ENCODE measurements around the gene RUSC2.
A peak's percentile ranks its signal among the peaks of the same experiment; 100 is the strongest.
"Not testable (repeated sequence)": the region's sequence is repeated elsewhere in the genome, so short reads cannot be mapped to it uniquely, and the experiment has no call there.

RUSC2 gene

DNA sequence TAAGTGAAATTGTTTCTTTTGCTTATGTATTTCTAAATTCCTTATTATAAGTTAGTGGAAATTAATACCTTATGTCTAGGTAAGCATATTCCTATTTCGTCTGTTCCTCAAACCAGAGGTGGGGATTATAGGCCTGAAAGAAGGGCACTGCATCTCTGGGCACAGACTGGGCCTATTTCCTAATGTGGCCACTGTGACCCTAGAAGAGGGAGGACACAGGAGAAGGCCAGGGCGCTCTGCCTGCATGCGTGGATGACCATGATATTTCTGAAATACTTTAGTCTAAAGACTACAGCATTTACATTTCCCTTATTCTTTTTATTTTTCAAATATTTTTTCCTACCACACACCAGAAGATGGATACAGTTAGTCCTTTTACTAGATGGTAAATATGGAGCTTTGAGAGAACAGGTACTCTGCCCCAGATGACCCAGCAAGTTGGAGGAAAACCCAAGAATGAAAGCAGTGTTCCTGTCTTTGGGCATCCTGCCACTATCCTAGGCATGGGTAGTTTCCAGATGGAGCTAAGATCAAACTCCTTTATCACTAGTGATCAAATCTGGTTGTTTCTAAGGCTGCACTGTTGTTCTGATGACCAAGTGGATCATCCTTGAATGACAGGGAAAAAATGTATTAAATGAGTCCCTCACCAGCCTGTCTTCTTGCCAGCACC is 27.8 kb downstream of the RUSC2 start:
- Histone ChIP-seq H3K9me3 (ENCODE audit: control insufficient read depth, low read length) (no peaks in the 10 kb centered on the region), H3K4me3 (ENCODE audit: low read length) (no peak overlapping the region), H3K4me1 (ENCODE audit: control insufficient read depth, insufficient read depth, low read length) (peaks cover 23% of the 10 kb centered on the region), H3K36me3 (ENCODE audit: control insufficient read depth, insufficient read depth, low read length) (no peaks in the 10 kb centered on the region), H3K27me3 (ENCODE audit: control insufficient read depth, insufficient read depth, low read length) (no peaks in the 10 kb centered on the region), H3K9ac (ENCODE audit: low read length) (peak overlapping the region; percentile 18)

DNA sequence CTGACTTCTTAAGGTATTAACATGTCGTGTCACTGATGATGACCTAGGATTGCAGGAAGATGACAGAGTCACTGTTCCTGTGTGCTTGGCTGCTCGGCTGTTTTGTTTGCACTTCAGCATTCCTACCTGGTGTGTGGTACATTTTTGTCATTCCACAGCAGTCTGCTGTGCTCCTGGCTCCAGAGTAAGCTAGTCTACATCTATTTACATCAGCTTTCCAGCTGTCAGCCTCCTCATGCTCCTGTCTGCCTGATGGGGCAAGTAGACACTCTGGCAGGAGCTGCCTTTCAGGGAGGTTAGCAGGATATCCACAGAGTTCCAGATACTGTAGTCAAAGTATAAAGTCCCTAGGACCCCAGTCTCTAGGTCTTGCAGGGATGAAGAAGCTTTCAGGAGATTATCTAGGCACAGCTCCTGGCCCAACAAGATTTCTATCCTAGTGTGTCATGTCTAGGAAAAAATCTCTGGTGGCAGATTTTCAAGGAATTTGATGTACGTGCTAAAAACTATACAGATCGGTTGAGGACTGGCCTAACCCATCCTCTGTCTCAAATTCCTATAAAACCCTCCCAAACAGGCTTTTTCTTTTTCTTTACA is 28.4 kb downstream of the RUSC2 start:
- no peaks in the 10 kb centered on the region for H3K27me3 ChIP-seq (ENCODE audit: control insufficient read depth, insufficient read depth, low read length)
- H3K9ac ChIP-seq (ENCODE audit: low read length) = peak overlapping the region; percentile 7
- H3K4me3 ChIP-seq (ENCODE audit: low read length) = no peak overlapping the region
- no peaks in the 10 kb centered on the region for H3K36me3 ChIP-seq (ENCODE audit: control insufficient read depth, insufficient read depth, low read length)
- peaks cover 23% of the 10 kb centered on the region for H3K4me1 ChIP-seq (ENCODE audit: control insufficient read depth, insufficient read depth, low read length)
- H3K9me3 ChIP-seq (ENCODE audit: control insufficient read depth, low read length) = no peaks in the 10 kb centered on the region

DNA sequence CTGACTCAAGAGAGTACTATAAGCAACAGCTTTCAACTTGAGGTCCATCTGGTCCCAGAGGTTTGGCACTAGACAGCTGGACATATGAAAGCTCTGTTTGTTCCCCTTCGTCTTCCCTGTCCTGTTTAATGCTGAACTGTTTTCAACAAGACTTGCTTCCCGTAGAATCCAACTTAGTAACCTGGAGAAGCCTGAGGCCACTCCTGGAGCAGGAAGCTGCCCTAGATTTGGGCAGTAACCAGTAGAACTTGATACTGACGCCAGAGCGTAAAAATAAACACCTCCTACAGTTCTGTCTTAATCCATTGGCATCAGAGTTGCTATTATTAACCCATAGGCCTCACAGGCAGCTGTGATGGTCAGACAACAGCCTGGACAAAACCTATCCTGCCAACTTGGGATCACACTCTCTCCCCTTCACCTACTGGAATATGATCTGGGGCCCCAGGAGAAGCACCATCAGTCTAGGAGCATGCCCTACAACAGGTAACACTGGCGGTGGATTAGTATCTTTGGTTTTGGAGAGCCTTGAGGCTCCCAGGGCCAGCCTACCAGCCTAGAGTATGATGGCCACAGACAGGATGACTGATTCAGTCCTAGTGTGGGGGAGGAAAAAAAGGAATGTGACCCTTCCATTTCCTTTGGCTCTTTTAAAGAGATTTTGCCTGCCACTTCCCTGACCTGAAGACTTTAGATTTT is 29.2 kb downstream of the RUSC2 start:
- Histone ChIP-seq H3K4me1 (ENCODE audit: control insufficient read depth, insufficient read depth, low read length) (peaks cover 23% of the 10 kb centered on the region), H3K4me3 (ENCODE audit: low read length) (no peak overlapping the region), H3K36me3 (ENCODE audit: control insufficient read depth, insufficient read depth, low read length) (no peaks in the 10 kb centered on the region), H3K27me3 (ENCODE audit: control insufficient read depth, insufficient read depth, low read length) (no peaks in the 10 kb centered on the region), H3K9ac (ENCODE audit: low read length) (peak overlapping the region; percentile 7), H3K9me3 (ENCODE audit: control insufficient read depth, low read length) (no peaks in the 10 kb centered on the region)

DNA sequence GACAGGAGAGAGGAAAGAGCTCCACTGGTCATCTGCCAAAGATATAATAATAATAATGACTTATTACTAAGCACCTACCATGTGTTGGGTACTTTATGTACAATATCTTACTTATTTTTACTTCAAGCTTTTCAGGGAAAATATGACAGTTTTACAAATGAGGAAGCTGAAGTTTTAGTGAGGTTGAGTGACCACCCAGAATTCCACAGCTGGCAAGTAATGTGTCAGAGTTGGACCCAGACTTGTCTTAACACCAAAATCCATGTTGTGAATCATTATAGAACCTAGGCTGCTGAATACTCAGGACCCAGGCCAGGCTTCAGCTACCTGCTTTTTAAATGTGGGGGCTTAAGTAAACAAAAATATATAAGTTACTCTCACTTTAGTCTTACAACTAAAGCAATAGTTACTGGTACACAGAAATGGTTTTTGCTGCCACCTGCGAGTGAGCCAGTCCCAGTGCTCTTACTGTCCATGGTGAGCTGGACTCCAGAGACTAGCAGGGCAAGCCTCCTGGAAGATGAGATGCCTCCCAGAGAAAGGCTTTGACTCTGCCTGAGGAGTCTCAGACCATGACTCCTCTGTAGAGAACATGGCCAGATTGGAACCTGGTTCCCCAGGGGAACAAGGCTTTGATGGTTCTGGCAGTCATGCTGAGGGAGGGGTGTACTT is 29.9 kb downstream of the RUSC2 start:
- Histone ChIP-seq H3K36me3 (ENCODE audit: control insufficient read depth, insufficient read depth, low read length) (no peaks in the 10 kb centered on the region), H3K27me3 (ENCODE audit: control insufficient read depth, insufficient read depth, low read length) (no peaks in the 10 kb centered on the region), H3K4me1 (ENCODE audit: control insufficient read depth, insufficient read depth, low read length) (peaks cover 23% of the 10 kb centered on the region), H3K4me3 (ENCODE audit: low read length) (no peak overlapping the region), H3K9me3 (ENCODE audit: control insufficient read depth, low read length) (no peaks in the 10 kb centered on the region), H3K9ac (ENCODE audit: low read length) (no peak overlapping the region)

DNA sequence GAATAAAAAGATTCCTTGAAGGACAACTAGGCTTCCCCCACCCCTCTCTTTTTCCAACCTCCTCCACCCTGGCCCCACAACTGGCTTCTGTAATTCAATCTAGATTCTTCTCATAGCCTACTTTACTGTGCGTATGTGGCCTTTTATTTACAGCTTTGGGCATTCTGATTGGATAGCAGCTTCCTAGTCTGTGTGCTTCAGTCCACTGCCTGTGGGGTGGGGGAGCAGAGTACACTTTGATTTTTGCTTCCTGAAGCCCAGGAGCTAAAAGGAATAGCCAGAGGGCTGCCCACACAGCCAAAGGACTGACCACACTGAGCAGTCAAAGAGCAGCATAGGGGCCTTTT is 30.4 kb downstream of the RUSC2 start:
- Histone ChIP-seq H3K27me3 (ENCODE audit: control insufficient read depth, insufficient read depth, low read length) (no peaks in the 10 kb centered on the region), H3K4me1 (ENCODE audit: control insufficient read depth, insufficient read depth, low read length) (peaks cover 23% of the 10 kb centered on the region), H3K36me3 (ENCODE audit: control insufficient read depth, insufficient read depth, low read length) (no peaks in the 10 kb centered on the region), H3K4me3 (ENCODE audit: low read length) (no peak overlapping the region), H3K9me3 (ENCODE audit: control insufficient read depth, low read length) (no peaks in the 10 kb centered on the region), H3K9ac (ENCODE audit: low read length) (no peak overlapping the region)

DNA sequence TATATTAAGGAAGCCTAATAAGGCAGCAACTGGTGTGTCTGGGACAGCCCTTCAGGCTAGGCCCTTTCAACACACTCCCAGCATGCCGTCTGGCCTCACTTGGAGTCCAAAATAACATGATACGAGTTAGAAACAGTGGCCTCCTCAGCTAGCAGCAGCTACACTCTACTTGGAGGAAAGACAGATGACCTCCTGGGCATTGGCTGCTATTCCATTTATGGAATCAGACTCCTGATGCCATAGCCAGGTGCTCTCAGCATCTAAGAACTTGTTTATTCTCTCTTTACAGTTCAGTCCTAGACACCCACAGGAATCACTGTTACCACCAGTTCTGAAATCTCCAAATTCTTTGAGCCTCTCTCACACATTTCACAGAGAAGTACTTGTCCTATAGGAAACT is 31.8 kb downstream of the RUSC2 start:
- Histone ChIP-seq H3K4me3 (ENCODE audit: low read length) (no peak overlapping the region), H3K9ac (ENCODE audit: low read length) (no peak overlapping the region), H3K27me3 (ENCODE audit: control insufficient read depth, insufficient read depth, low read length) (no peaks in the 10 kb centered on the region), H3K9me3 (ENCODE audit: control insufficient read depth, low read length) (no peaks in the 10 kb centered on the region), H3K36me3 (ENCODE audit: control insufficient read depth, insufficient read depth, low read length) (no peaks in the 10 kb centered on the region), H3K4me1 (ENCODE audit: control insufficient read depth, insufficient read depth, low read length) (peaks cover 23% of the 10 kb centered on the region)

DNA sequence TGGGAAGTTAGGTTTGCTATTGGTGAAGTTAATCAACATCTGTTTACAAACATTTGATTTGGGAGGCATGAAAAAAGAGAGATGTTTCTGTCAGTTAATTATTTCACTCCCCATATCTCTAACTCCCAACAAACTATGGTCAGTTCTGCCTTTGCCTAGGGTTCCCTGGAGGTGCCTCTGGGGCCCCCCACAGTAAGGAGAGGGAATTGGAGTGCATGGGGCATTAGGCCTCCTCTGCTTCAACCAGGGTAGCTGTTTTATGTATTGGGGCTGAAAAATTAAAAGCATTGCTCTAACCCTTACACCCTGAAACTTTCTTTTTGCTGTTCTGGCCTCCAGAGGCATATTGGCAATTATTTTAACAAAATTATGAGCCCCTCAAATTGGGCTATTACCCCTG is 32.3 kb downstream of the RUSC2 start:
- Histone ChIP-seq H3K4me3 (ENCODE audit: low read length) (no peak overlapping the region), H3K9ac (ENCODE audit: low read length) (no peak overlapping the region), H3K4me1 (ENCODE audit: control insufficient read depth, insufficient read depth, low read length) (peaks cover 23% of the 10 kb centered on the region), H3K36me3 (ENCODE audit: control insufficient read depth, insufficient read depth, low read length) (no peaks in the 10 kb centered on the region), H3K9me3 (ENCODE audit: control insufficient read depth, low read length) (no peaks in the 10 kb centered on the region), H3K27me3 (ENCODE audit: control insufficient read depth, insufficient read depth, low read length) (no peaks in the 10 kb centered on the region)

DNA sequence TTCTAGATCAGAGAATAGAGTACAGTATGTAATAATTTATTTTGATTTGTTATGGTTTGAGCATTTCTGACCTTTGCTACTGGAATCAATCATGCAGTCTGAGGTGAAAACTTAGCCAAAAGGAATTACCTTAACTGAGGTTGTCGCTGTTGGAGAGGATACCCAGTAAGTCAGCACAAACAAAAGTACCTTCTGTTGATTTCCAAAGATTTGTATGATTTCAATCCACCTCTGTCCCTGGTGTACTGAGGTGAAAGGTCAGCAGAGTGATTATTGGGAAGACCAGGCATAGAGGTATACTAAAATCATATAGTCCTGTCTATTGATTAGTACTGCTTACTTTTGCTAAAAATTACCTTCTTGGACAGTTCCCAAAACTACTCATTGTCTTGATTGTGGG is 32.8 kb downstream of the RUSC2 start:
- H3K9ac ChIP-seq (ENCODE audit: low read length) = no peak overlapping the region
- no peaks in the 10 kb centered on the region for H3K9me3 ChIP-seq (ENCODE audit: control insufficient read depth, low read length)
- peaks cover 23% of the 10 kb centered on the region for H3K4me1 ChIP-seq (ENCODE audit: control insufficient read depth, insufficient read depth, low read length)
- no peaks in the 10 kb centered on the region for H3K27me3 ChIP-seq (ENCODE audit: control insufficient read depth, insufficient read depth, low read length)
- no peaks in the 10 kb centered on the region for H3K36me3 ChIP-seq (ENCODE audit: control insufficient read depth, insufficient read depth, low read length)
- H3K4me3 ChIP-seq (ENCODE audit: low read length) = no peak overlapping the region

DNA sequence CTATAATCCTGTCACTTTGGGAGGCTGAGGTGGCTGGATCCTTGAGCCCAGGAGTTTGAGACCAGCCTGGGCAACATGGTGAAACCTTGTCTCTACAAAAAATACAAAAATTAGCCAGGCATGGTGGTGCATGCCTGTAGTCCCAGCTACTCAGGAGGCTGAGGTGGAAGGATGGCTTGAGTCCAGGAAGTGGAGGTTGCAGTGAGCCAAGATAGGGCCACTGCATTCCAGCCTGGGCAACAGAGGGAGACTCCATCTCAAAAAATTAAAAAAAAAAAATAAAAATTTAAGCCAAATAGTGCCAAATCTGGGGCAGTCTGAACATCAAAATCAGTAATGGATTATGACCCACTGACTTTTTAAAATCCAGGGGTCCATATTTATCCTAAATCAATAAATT is 33.6 kb downstream of the RUSC2 start:
- H3K9ac ChIP-seq (ENCODE audit: low read length); H3K4me3 ChIP-seq (ENCODE audit: low read length); H3K27me3 ChIP-seq (ENCODE audit: control insufficient read depth, insufficient read depth, low read length); H3K36me3 ChIP-seq (ENCODE audit: control insufficient read depth, insufficient read depth, low read length); H3K9me3 ChIP-seq (ENCODE audit: control insufficient read depth, low read length): not testable (repeated sequence)
- peaks cover 19% of the 10 kb centered on the region for H3K4me1 ChIP-seq (ENCODE audit: control insufficient read depth, insufficient read depth, low read length)

DNA sequence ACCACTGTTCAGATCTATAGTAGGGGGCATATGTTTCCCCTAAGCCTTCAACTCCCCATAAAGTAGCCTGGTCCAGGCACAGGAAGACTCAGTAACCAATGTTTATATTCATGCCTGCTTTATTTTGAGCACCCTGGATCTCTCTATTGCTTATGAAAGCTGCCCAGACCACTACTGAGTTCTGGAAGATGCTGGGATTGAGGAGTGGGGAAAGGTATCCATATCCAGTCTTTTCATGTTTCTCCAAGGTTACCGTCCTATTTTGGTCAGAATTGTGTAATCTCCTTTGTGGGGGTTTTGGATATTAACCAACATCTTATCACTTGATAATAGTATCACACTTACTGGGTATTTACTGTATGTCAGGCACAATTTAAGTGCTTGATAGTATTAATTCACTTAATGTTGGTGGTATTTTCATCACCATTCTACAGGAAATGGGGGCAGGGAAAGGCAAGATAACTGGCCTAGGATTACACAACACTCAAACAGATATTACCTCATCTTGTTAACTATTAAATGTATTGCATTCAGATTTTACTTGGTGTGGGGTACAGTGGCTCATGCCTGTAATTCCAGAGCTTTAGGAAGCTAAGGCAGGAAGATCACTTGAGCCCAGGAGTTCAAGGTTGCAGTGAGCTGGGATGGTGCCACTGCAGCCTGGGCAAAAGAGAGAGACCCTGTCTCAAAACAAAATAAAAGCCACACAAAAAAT is 36.3 kb downstream of the RUSC2 start:
- Histone ChIP-seq H3K36me3 (ENCODE audit: control insufficient read depth, insufficient read depth, low read length) (no peaks in the 10 kb centered on the region), H3K27me3 (ENCODE audit: control insufficient read depth, insufficient read depth, low read length) (no peaks in the 10 kb centered on the region), H3K9me3 (ENCODE audit: control insufficient read depth, low read length) (no peaks in the 10 kb centered on the region), H3K9ac (ENCODE audit: low read length) (no peak overlapping the region), H3K4me1 (ENCODE audit: control insufficient read depth, insufficient read depth, low read length) (no peaks in the 10 kb centered on the region), H3K4me3 (ENCODE audit: low read length) (no peak overlapping the region)

DNA sequence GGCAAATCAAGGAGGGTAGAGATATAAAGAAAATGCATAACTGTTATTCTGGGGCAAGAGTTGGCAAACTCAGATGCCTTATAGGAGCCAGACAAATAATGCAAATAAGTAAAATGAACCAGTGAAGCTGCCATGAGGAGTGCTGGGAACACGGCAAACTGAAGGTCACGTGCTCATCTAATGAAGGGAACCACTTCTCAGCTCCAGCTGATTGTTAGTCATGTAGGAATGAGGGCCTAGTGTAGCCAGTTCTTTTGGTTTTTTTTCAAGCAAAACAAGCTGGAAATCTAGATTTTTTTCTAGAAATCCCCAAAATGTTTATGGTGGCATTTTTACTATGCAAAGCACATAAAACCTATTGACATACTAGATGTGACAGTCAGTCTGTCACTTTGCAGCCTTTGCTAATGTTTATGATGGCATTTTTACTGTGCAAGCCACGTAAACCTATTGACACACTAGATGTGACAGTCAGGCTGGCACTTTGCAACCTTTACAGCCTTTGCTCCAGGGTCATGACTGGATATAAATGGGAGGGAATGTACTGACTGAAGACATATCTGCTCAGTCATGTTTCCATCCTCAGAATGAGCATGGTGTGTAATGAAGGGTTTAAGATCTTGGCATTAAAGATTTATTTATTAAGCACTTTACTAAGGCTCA is 39.4 kb downstream of the RUSC2 start:
- Histone ChIP-seq H3K36me3 (ENCODE audit: control insufficient read depth, insufficient read depth, low read length) (no peaks in the 10 kb centered on the region), H3K4me3 (ENCODE audit: low read length) (no peak overlapping the region), H3K27me3 (ENCODE audit: control insufficient read depth, insufficient read depth, low read length) (no peaks in the 10 kb centered on the region), H3K9ac (ENCODE audit: low read length) (no peak overlapping the region), H3K9me3 (ENCODE audit: control insufficient read depth, low read length) (no peaks in the 10 kb centered on the region), H3K4me1 (ENCODE audit: control insufficient read depth, insufficient read depth, low read length) (no peaks in the 10 kb centered on the region)

Data from mucosa of stomach (tissue), 1 donor.